K562 (cell line): Measurements from ENCODE around the gene HOXC12. TPM values are rescaled to one million over a fixed set of nuclear protein-coding genes. Genes with fewer than 3 reads are reported as not detected.

Experiments
- ASH1L ChIP-seq: fragments of 450-650 bp; IDR thresholded peaks from 2 replicates; pipeline ENCODE4 v1.6.1; 2018; ENCODE audit warnings: borderline replicate concordance, mild to moderate bottlenecking, low read depth; ENCODE audit not compliant: partially characterized antibody
- ATF3 ChIP-seq, 2 experiments: fragments of 450-650 bp in 1 of 2; sonication (generic) in 1 of 2; formaldehyde crosslinking in 1 of 2; IDR thresholded peaks in 1 of 2; conservative IDR thresholded peaks in 1 of 2; 2 replicates each; pipeline versions ENCODE4 v1.6.1 to v1.8.1; 2016 to 2023; ENCODE audit warnings: mild to moderate bottlenecking in 2 of 2, moderate library complexity in 2 of 2, inconsistent platforms in 1 of 2, missing genetic modification reagents in 1 of 2
- CREBBP ChIP-seq: IDR thresholded peaks from one replicate; pipeline ENCODE4 v1.6.1; 2012; ENCODE audit warnings: low read depth, mild to moderate bottlenecking, control low read depth, inconsistent platforms, low read length
- DPF2 ChIP-seq: fragments of 450-650 bp; IDR thresholded peaks from 2 replicates; pipeline ENCODE4 v1.6.1; 2016
- ETS2 ChIP-seq: IDR thresholded peaks from 2 replicates; pipeline ENCODE4 v1.6.1; 2016; ENCODE audit warnings: borderline replicate concordance, missing genetic modification characterization, mild to moderate bottlenecking, moderate library complexity, missing compliant biosample characterization; ENCODE audit not compliant: poor library complexity, severe bottlenecking
- FOXO4 ChIP-seq: fragments of 450-650 bp; formaldehyde crosslinking; IDR thresholded peaks from 2 replicates; pipeline ENCODE4 v1.4.0; 2020; ENCODE audit warnings: mild to moderate bottlenecking, moderate library complexity
- GABPB1 ChIP-seq: sonication (generic); formaldehyde crosslinking; IDR thresholded peaks from 2 replicates; pipeline ENCODE4 v1.8.0; 2022; ENCODE audit warnings: mild to moderate bottlenecking, missing genetic modification reagents
- LARP7 ChIP-seq: fragments of 450-650 bp; IDR thresholded peaks from 2 replicates; pipeline ENCODE4 v1.6.1; 2016
- MCM7 ChIP-seq, 2 experiments: fragments of 450-650 bp; IDR thresholded peaks; 2 replicates each; pipeline ENCODE4 v1.6.1; 2016 to 2018
- NFRKB ChIP-seq: fragments of 450-650 bp; IDR thresholded peaks from 2 replicates; pipeline ENCODE4 v1.6.1; 2016; ENCODE audit warnings: low read depth
- ZBTB11 ChIP-seq, 3 experiments: fragments of 200-800 bp in 1 of 3; fragments of 250-450 bp in 1 of 3; fragments of 450-650 bp in 1 of 3; sonication (Bioruptor Pico) in 1 of 3; sonication (Bioruptor generic) in 1 of 3; formaldehyde crosslinking in 1 of 3; IDR thresholded peaks; 2 replicates each; pipeline versions ENCODE4 v1.6.1 to v1.8.0; 2016 to 2022; ENCODE audit warnings: mild to moderate bottlenecking in 2 of 3, missing genetic modification characterization in 2 of 3, missing compliant biosample characterization in 1 of 3, moderate library complexity in 1 of 3
- ZBTB26 ChIP-seq: fragments of 450-650 bp; formaldehyde crosslinking; IDR thresholded peaks from 2 replicates; pipeline ENCODE4 v1.4.0; 2022; ENCODE audit warnings: missing genetic modification characterization
- ZFPM2 ChIP-seq: fragments of 250-450 bp; sonication (Bioruptor Pico); IDR thresholded peaks from 2 replicates; pipeline ENCODE4 v1.5.1; 2022; ENCODE audit warnings: mild to moderate bottlenecking
- ZNF124 ChIP-seq: sonication (generic); formaldehyde crosslinking; IDR thresholded peaks from 2 replicates; pipeline ENCODE4 v1.8.1; 2022; ENCODE audit warnings: missing genetic modification reagents
- ZNF449 ChIP-seq: fragments of 250-450 bp; sonication (Bioruptor Pico); IDR thresholded peaks from 2 replicates; pipeline ENCODE4 v1.8.0; 2022; ENCODE audit warnings: moderate library complexity, mild to moderate bottlenecking, inconsistent platforms
- ZNF551 ChIP-seq: fragments of 250-450 bp; sonication (Bioruptor Pico); IDR thresholded peaks from 2 replicates; pipeline ENCODE4 v1.5.0; 2021; ENCODE audit warnings: mild to moderate bottlenecking, moderate library complexity
- ZNF75A ChIP-seq: fragments of 450-650 bp; formaldehyde crosslinking; IDR thresholded peaks from 2 replicates; pipeline ENCODE4 v1.4.0; 2020; ENCODE audit warnings: mild to moderate bottlenecking
- ZNF764 ChIP-seq: fragments of 250-450 bp; sonication (Bioruptor Pico); IDR thresholded peaks from 2 replicates; pipeline ENCODE4 v1.4.0; 2020; ENCODE audit warnings: low read depth, mild to moderate bottlenecking, moderate library complexity
- ZNF77 ChIP-seq: fragments of 250-450 bp; sonication (Bioruptor Pico); IDR thresholded peaks from 2 replicates; pipeline ENCODE4 v1.5.0; 2020
- polyA plus RNA-seq, 8 experiments: library from polyadenylated mRNA; depleted of rRNA in 4 of 8; stranded (reverse) in 5 of 8; unstranded in 3 of 8; fragments of >200 nt; fragmentation: Nextera tagmentation in 2 of 8; fragmentation: Illumina TruSeq in 1 of 8; extraction: Ambion mirVana in 2 of 8; extraction: Trizol in 1 of 8; gene quantifications; 2 replicates each; pipeline versions ENCODE4 v1.2.1 to v1.2.3, GENCODE V29; 2011 to 2014; ENCODE audit warnings: inconsistent platforms in 1 of 8, missing spikeins in 1 of 8
- total RNA-seq, 7 experiments: library from RNA; depleted of rRNA in 6 of 7; stranded (reverse); fragments of >200 nt in 6 of 7; fragmentation: Illumina TruSeq in 2 of 7; extraction: Trizol in 2 of 7; gene quantifications; 2 replicates each; pipeline versions ENCODE4 v1.2.1 to v1.2.3, GENCODE V29; 2011 to 2021; ENCODE audit warnings: low replicate concordance in 1 of 7

HOXC12 gene
- total and polyA plus RNA-seq, 9 of the 15 experiments (the other 6 are each of a cell fraction or from before 2014, with no cell fraction given), result 0.04 to 0.36 (median 0.11) TPM; not detected in 1

- no peak for TF ChIP-seq ZBTB11 (CRISPR knock-in tag; IDR thresholded peaks at IDR 0.05)
- no peak for TF ChIP-seq ZNF551
- no peak for TF ChIP-seq MCM7 (IDR thresholded peaks at IDR 0.05)
- TF ChIP-seq ATF3 (IDR thresholded peaks at IDR 0.05), result peak; percentile 44
- TF ChIP-seq ATF3 (CRISPR knock-in tag; conservative IDR thresholded peaks at IDR 0.05), result no peak
- no peak for TF ChIP-seq LARP7
- TF ChIP-seq GABPB1 (CRISPR knock-in tag), result no peak
- TF ChIP-seq ZNF124 (CRISPR knock-in tag), result no peak
- TF ChIP-seq ETS2, result no peak
- no peak for TF ChIP-seq NFRKB
- no peak for TF ChIP-seq ZFPM2 (CRISPR knock-in tag)
- TF ChIP-seq ZBTB26, result no peak
- no peak for TF ChIP-seq CREBBP
- TF ChIP-seq ZNF77 (CRISPR knock-in tag), result no peak
- TF ChIP-seq DPF2, result peak; percentile 33; the same call in 1 of the 2 replicates
- TF ChIP-seq ASH1L, result no peak
- no peak for TF ChIP-seq FOXO4 (CRISPR knock-in tag)
- TF ChIP-seq ZNF764 (CRISPR knock-in tag), result no peak
- no peak for TF ChIP-seq ZNF449 (CRISPR knock-in tag)
- no peak for TF ChIP-seq ZNF75A (CRISPR knock-in tag)
Observed at GRCh38 chr12:53999559-54000115, 44.9 kb downstream of the HOXC12 start (continued).
